HepG2 (cell line): Measurements from ENCODE around the gene CHRNB1. TPM values are rescaled to one million over a fixed set of nuclear protein-coding genes. Genes with fewer than 3 reads are reported as not detected.

Experiments
- GPN1 ChIP-seq: sonication (generic); formaldehyde crosslinking; IDR thresholded peaks from 2 replicates; pipeline ENCODE4 v1.5.1; 2020; ENCODE audit warnings: missing genetic modification reagents, borderline replicate concordance
- HOXD1 ChIP-seq: sonication (generic); formaldehyde crosslinking; IDR thresholded peaks from 2 replicates; pipeline ENCODE4 v1.5.0; 2020; ENCODE audit warnings: missing genetic modification reagents
- ISX ChIP-seq: sonication (generic); formaldehyde crosslinking; conservative IDR thresholded peaks from 2 replicates; pipeline ENCODE4 v1.5.0; 2020; ENCODE audit warnings: missing genetic modification reagents
- KLF12 ChIP-seq: sonication (generic); formaldehyde crosslinking; IDR thresholded peaks from 2 replicates; pipeline ENCODE4 v1.4.0; 2020; ENCODE audit warnings: missing genetic modification reagents, borderline replicate concordance
- MAFK ChIP-seq, 2 experiments: IDR thresholded peaks in 1 of 2; conservative IDR thresholded peaks in 1 of 2; 2 replicates each; pipeline ENCODE4 v1.6.1; 2011; ENCODE audit warnings: improper control_type of control experiment in 2 of 2, low read length in 2 of 2
- NAIF1 ChIP-seq: sonication (generic); formaldehyde crosslinking; IDR thresholded peaks from 2 replicates; pipeline ENCODE4 v1.5.0; 2020; ENCODE audit warnings: mild to moderate bottlenecking, missing genetic modification reagents, borderline replicate concordance
- NFE2 ChIP-seq: sonication (generic); formaldehyde crosslinking; IDR thresholded peaks from 2 replicates; pipeline ENCODE4 v1.4.0; 2020; ENCODE audit warnings: missing genetic modification reagents
- PAWR ChIP-seq: sonication (generic); formaldehyde crosslinking; IDR thresholded peaks from 2 replicates; pipeline ENCODE4 v1.4.0; 2020; ENCODE audit warnings: missing genetic modification reagents, mild to moderate bottlenecking, borderline replicate concordance
- PRDM10 ChIP-seq: sonication (generic); formaldehyde crosslinking; IDR thresholded peaks from 2 replicates; pipeline ENCODE4 v1.4.0; 2020; ENCODE audit warnings: low read depth, missing genetic modification reagents
- RBFOX2 ChIP-seq: fragments of 200-400 bp; formaldehyde crosslinking; IDR thresholded peaks from 2 replicates; pipeline ENCODE4 v1.6.1; 2017; ENCODE audit warnings: low read depth, mild to moderate bottlenecking, low read length
- SALL1 ChIP-seq: sonication (generic); formaldehyde crosslinking; IDR thresholded peaks from 2 replicates; pipeline ENCODE4 v1.8.0; 2022; ENCODE audit warnings: mild to moderate bottlenecking, missing genetic modification reagents
- SOX6 ChIP-seq, 2 experiments: fragments of 450-650 bp in 1 of 2; sonication (generic) in 1 of 2; formaldehyde crosslinking in 1 of 2; IDR thresholded peaks; 2 replicates each; pipeline versions ENCODE4 v1.4.0 to v1.6.1; 2017 to 2020; ENCODE audit warnings: antibody characterized with exemption in 1 of 2, mild to moderate bottlenecking in 1 of 2, missing genetic modification reagents in 1 of 2
- TBX3 ChIP-seq: fragments of 450-650 bp; IDR thresholded peaks from 2 replicates; pipeline ENCODE4 v1.6.1; 2017; ENCODE audit warnings: antibody characterized with exemption, mild to moderate bottlenecking, inconsistent platforms, borderline replicate concordance
- THYN1 ChIP-seq: sonication (generic); formaldehyde crosslinking; IDR thresholded peaks from 2 replicates; pipeline ENCODE4 v1.8.1; 2023; ENCODE audit warnings: low read depth, mild to moderate bottlenecking, moderate library complexity, missing genetic modification reagents, borderline replicate concordance
- ZBTB33 ChIP-seq: sonication (generic); formaldehyde crosslinking; IDR thresholded peaks from 2 replicates; pipeline ENCODE4 v1.4.0; 2020; ENCODE audit warnings: missing genetic modification reagents
- ZMAT3 ChIP-seq: sonication (generic); formaldehyde crosslinking; conservative IDR thresholded peaks from 2 replicates; pipeline ENCODE4 v1.7.0; 2021; ENCODE audit warnings: missing genetic modification reagents
- ZNF234 ChIP-seq: sonication (generic); formaldehyde crosslinking; conservative IDR thresholded peaks from 2 replicates; pipeline ENCODE4 v1.5.1; 2020; ENCODE audit warnings: mild to moderate bottlenecking, missing genetic modification reagents
- ZNF296 ChIP-seq: sonication (generic); formaldehyde crosslinking; conservative IDR thresholded peaks from 2 replicates; pipeline ENCODE4 v1.5.0; 2020; ENCODE audit warnings: mild to moderate bottlenecking, missing genetic modification reagents
- ZNF329 ChIP-seq: sonication (generic); formaldehyde crosslinking; IDR thresholded peaks from 2 replicates; pipeline ENCODE4 v1.9.0; 2021; ENCODE audit warnings: low read depth, mild to moderate bottlenecking, missing genetic modification reagents
- ZNF432 ChIP-seq: sonication (generic); formaldehyde crosslinking; IDR thresholded peaks from 2 replicates; pipeline ENCODE4 v1.5.0; 2020; ENCODE audit warnings: missing genetic modification reagents, mild to moderate bottlenecking, borderline replicate concordance
- ZNF510 ChIP-seq: sonication (generic); formaldehyde crosslinking; IDR thresholded peaks from 2 replicates; pipeline ENCODE4 v1.4.0; 2020; ENCODE audit warnings: low read depth, mild to moderate bottlenecking, missing genetic modification reagents
- ZNF879 ChIP-seq: sonication (generic); formaldehyde crosslinking; IDR thresholded peaks from 2 replicates; pipeline ENCODE4 v1.8.1; 2023; ENCODE audit warnings: missing genetic modification reagents
- polyA plus RNA-seq, 8 experiments: library from polyadenylated mRNA; depleted of rRNA in 3 of 8; stranded (reverse) in 7 of 8; unstranded in 1 of 8; fragments of >200 nt; fragmentation: Illumina TruSeq in 4 of 8; extraction: Trizol in 4 of 8; gene quantifications; 2 replicates each; pipeline versions ENCODE4 v1.2.1 to v1.2.3, GENCODE V29; 2011 to 2016; ENCODE audit warnings: low read depth in 4 of 8, missing spikeins in 1 of 8, mixed read lengths in 1 of 8; ENCODE audit not compliant: insufficient read depth in 1 of 8
- total RNA-seq, 5 experiments: library from RNA; depleted of rRNA; stranded (reverse); fragments of >200 nt; fragmentation: Illumina TruSeq; extraction: Trizol; gene quantifications; 2 replicates each; pipeline ENCODE4 v1.2.3, GENCODE V29; 2016; ENCODE audit warnings: low read depth in 1 of 5

Gene CHRNB1
- total and polyA plus RNA-seq, 2 of the 13 experiments (the other 11 are each of a cell fraction or from before 2014, with no cell fraction given), result 5.4 to 33.7 TPM

GRCh38 chr17:7403043-7403726 lies 41.7 kb upstream of the CHRNB1 start (continued):
- TF ChIP-seq ZNF234 (CRISPR knock-in tag) (no peak), ZNF432 (no peak), PRDM10 (CRISPR knock-in tag) (0 out of 2 replicates have a peak, but pooled peaks have one; percentile 41), ZNF296 (CRISPR knock-in tag) (no peak), MAFK (conservative IDR thresholded peaks at IDR 0.05 in 1 of 2, IDR thresholded peaks at IDR 0.05 in 1 of 2; ENCODE audit: low read length in 2 of 2) (no peak), ZMAT3 (CRISPR knock-in tag) (peak; percentile 65; the same call in 1 of the 2 replicates), SOX6 (IDR thresholded peaks at IDR 0.05) (no peak), SOX6 (CRISPR knock-in tag; IDR thresholded peaks at IDR 0.05) (peak; percentile 7; the same call in 1 of the 2 replicates), ZNF879 (no peak), ZBTB33 (CRISPR knock-in tag) (no peak), HOXD1 (CRISPR knock-in tag) (no peak), THYN1 (CRISPR knock-in tag) (no peak), NFE2 (CRISPR knock-in tag) (no peak), ISX (CRISPR knock-in tag) (no peak), ZNF510 (CRISPR knock-in tag) (no peak), RBFOX2 (no peak), PAWR (CRISPR knock-in tag) (no peak), NAIF1 (CRISPR knock-in tag) (no peak), ZNF329 (CRISPR knock-in tag) (no peak), TBX3 (no peak), KLF12 (CRISPR knock-in tag) (peak; percentile 7; the same call in 1 of the 2 replicates), GPN1 (CRISPR knock-in tag) (no peak), SALL1 (CRISPR knock-in tag) (peak; percentile 68)
